GM19043 (cell line): ENCODE measurements around the gene TCF21.
"Not testable (repeated sequence)": the region's sequence is repeated elsewhere in the genome, so short reads cannot be mapped to it uniquely, and the experiment has no call there.

Experiments used
- ATAC-seq: cut with Tn5 transposase; IDR thresholded peaks from one replicate; pipeline ENCODE4 v1.9.1; 2021; ENCODE audit warnings: low read depth; ENCODE audit not compliant: unreplicated experiment

Gene TCF21

GRCh38 chr6:133888929-133889556 is at the start of gene TCF21:
Gene TCF21, plus strand, starts transcription at chr6:133889113. Its CDS starts 285 bp downstream, at chr6:133889398.
- no peak for ATAC-seq

- ATAC-seq = no peak
These were observed 47.7 kb upstream of the TCF21 start for GRCh38 chr6:133841176-133841575.

DNA sequence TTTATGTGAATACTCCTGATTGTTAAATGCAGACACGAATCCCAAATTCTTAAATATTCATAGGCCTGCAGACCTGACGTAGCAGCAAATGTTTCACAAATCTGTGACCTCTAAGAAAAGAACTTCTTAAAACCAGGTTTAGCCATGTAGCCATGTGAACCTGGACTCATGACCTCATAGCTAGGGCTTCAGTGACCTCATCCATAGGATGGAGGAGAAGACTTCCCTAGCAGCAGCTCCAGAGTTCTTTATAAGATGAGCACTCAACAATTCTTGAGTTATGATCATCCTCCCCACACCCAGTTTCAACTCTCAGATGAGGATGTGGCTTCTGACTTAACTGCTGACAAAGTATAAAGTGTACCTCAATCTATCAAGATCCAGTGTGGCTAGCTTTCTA is 45.8 kb upstream of the TCF21 start:
- ATAC-seq = no peak

DNA sequence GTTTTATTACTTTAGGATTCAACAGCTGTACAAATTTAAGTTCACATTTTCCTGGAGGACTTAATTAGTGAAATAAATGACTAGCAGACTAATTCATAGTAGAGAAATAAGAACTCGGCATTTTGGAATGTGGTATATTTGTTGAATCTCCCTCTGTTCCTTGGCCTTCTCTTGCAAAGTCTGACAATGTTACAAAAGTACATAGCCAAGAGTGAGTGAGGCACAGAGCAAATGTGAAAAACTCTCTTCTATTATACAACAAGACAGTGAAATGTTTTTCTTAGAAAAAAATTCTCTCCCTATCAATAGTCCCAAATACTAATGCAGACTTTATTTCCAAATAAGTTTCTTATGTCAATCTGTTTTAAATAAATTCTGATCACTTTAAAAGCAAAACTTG is 44.2 kb upstream of the TCF21 start:
- ATAC-seq = no peak

GRCh38 chr6:133854041-133854363 is 34.9 kb upstream of the TCF21 start:
- no peak for ATAC-seq

DNA sequence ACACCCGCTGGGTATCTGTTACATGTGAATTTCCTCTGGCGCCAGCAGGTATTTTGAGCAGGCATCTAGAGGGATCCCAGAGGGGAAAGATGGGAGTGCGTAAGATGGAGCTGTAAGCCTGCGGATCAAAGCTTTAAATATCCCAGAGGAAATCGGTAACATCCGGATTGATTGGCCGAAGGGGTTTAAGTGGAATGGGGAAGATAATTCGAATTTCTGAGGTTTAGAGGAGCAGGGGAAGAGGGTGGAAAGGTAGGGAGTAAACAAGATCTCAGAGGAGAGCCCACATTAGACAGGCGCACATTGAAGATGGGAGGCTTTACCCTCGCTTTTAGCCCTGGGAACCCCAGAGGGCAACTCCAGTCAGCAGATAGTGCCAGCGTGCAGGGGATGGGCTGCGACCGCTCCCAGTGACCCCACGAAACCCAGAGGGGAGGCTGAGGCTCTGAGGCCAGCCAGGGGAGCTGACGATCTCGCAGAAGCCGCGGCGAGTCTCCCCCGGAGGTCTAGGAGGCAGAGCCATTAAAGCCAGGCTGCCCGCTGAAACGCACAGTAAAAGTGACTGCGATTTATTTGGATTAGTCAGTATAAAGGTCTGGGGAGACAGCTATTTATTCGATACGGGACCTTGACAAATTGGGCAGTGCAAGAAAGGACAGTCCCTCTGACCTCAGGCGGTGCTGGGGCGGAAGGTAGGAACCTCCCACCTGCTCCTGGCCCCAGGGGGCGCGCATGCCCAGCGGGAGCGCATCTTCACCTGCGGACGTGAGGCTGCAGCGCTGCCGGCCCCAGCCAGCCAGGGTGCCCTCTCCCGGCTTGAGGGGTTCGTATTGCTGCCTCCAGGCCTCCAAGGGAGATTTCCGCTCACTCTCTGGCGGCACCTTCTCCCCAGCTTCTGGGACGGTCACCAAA is 34.3 kb upstream of the TCF21 start:
- no peak for ATAC-seq

DNA sequence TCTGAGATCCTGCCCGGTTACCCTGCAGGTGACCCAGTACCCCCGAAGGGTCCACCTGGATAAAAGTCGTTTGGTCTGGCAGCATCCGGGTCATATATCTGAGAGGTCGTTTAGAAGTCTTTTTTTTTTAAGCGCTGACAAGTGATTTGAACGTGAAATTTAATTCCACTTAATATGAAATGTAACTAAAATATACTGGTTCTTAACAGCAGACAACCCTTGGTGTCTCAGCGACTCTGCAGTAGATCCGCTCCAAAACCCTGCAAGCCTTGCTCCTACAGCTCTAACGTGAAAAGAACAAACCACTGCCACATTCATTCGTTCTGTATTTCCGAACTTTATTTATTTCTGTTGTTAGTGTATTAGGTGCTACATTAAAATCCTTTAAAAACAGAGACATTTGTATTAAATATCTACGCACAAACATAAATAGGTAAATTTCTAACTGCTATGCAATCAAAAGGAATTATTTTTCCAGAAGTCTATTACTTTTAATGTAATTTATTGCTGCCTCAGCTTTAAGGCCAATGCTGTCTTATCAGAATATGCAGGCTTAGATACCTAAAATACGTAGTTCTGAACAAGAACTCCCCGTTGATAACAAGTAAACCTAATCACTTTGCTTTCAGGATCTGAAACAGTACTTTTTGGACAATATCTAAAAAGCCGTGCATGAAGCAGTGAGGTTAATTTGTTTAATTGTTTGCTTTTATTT is 33.5 kb upstream of the TCF21 start:
- ATAC-seq = no peak

- no peak for ATAC-seq
These were observed 32.9 kb upstream of the TCF21 start for GRCh38 chr6:133855991-133856370.

DNA sequence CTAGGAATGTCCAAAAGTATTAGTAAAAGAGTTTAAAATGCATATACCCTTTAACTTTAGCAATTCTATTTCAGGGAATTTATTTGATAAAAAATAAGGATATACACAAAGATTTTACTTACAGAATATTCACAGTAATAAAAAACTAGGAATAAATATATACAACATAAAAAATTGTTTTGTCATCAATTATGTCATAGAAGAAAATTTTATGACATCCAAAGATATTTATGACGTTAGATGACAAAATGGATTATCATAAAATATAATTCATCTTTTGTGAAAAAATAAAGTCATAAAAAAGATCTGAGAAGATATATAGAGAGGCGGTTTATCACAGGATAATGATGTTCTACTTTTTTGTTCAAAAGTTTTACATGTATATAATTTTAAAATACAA is 32.0 kb upstream of the TCF21 start:
- ATAC-seq = no peak

GRCh38 chr6:133857696-133858095 is 31.2 kb upstream of the TCF21 start:
- no peak for ATAC-seq

DNA sequence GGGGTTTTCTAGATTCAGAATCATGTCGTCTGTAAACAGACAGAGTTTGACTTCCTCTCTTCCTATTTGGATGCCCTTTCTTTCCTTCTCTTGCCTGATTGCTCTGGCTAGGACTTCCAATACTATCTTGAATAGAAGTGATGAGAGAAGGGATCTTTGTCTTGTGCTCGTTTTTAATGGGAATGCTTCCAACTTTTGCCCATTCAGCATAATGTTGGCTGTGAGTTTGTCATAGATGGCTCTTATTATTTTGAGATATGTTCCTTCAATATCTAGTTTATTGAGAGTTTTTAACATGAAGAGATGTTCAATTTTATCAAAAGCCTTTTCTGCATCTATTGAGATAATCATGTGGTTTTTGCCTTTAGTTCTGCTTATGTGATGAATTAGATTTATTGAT is 27.6 kb upstream of the TCF21 start:
- not testable (repeated sequence) for ATAC-seq

DNA sequence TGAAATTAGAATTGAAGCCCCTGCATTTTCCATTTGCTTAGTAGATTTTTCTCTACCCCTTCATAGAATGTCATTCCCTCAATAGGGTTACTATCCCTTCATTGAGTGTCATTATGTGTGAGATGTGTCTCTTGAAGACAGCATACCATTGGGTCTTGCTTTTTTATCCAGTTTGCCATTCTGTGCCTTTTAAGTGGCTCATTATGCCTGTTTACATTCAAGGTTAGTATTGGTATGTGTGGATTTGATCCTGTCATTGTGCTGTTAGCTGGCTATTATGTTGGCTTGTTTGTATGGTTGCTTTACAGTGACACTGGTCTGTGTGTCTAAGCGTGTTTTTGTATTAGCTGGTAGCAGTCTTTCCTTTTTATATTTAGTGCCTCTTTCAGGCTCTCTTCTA is 25.7 kb upstream of the TCF21 start:
- ATAC-seq = no peak

- no peak for ATAC-seq
These were observed 23.2 kb upstream of the TCF21 start for GRCh38 chr6:133865680-133866079.

DNA sequence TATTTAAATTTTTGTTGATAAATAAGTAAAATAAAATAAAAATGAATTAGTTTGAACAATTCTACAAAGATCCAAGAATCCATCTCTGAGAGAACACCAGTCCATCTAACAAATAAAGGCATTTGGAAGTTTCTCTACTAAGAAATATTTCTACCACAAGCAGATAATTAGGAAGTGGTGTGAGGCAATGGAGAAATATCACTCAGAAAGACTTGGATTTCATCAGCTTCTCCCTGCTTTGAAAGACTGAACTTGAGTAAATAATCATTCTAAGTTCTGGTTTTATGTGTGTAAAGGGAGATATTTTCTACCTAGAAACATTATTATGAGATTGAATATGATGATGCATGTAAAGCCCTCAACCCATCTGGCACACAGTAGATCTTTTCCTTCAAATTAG is 17.8 kb upstream of the TCF21 start:
- ATAC-seq = no peak

GRCh38 chr6:133873538-133873937 is 15.4 kb upstream of the TCF21 start:
- no peak for ATAC-seq

DNA sequence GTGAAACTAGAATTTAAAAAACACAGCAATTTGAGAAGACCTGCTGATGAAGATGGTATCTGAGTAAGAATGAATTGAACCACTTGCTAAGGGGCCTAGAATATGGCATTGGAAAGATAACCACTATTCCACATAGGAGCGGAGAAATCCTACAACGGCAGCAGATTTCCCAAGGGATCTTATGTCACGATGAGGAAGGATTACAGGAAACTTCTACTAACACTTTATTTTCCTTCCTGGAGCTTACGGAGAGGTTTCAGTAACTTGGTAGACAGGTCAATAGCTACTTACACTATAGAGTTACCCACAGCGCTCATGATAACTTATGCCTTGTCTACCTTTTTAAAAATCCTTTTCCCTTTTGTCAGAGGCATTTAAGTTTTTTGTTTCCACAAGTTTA is 11.8 kb upstream of the TCF21 start:
- no peak for ATAC-seq

GRCh38 chr6:133880006-133880405 is 8.9 kb upstream of the TCF21 start:
- ATAC-seq = no peak

GRCh38 chr6:133880896-133881295 is 8.0 kb upstream of the TCF21 start:
- no peak for ATAC-seq

DNA sequence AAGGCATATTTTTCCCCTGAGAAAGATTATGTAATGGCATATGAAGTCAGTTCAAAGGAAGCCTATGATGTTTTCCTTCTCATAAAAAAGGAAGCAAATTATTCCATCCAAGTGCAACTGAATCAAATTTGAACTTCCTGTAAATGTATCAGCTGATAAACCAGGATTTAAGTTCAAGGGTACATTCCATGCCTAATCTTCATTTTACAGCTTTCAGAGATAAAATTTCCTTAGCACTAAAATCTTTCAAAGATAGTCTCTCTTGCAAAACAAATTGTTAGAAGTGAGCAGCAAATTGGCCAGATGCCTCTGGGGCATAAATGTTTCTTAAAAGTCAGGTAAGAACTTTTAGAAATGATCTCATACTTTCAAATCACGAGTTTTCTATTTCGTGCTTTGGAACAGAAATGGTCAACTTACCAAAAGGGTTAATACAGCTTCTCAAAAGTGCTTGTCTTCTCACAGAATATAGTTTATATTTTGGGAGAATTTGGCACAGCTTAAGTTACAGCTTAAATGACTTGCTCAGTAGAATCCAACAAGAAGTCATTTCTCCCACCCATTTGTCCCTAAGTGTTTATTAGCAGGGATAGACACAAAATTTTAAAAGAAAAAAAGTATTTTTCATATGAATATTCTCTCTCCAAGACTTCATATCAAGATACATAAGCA is 2.7 kb upstream of the TCF21 start:
- no peak for ATAC-seq

DNA sequence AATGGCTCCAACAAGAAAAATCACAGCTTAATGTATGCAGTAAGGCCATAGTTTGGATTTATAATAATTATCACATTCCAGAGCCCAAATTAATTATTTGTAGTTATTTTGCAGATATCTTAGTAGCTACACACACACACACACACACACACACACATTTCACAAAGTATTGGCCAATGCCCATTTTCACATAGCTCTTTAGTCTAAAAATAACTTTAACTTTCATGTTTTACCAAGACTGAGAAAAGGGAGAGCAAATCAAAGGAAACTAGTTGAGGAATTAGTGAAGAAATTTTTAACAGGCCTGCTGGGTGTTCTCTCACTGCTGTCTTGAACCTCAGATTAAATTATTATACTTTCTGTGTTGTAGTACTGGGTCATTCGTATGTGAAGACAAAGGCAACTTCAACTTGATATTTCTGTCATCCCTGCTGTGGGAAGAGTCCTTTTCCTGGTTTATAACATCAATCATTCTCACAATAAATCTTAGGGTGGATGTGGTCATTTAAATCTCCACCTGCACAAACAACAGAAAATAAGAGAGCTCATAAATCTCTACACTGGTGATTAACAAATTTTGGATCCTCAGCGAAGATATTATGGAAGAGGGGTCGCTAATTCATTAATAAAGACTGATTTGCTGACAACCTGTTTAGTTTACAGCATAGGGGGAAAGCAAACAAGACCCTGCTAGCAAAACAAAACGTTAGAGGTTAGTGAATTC is 1.6 kb upstream of the TCF21 start:
- no peak for ATAC-seq

DNA sequence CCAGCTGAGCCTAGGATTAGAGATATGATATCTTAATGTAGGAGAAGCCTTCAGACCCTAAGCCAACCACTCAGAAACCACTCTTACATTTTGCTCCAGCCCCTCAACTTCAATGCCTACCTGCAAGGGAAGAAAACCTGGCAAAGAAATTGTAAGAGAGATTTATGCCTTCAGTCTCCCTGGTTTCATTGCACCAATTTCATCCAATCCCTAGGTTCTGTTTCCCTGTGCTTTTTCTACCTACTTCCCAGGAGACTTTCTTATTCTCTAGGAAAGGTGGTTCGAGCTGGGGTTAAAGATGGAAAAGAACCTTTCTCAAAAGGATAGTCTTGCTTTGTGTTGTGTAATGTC is 1.1 kb upstream of the TCF21 start:
- ATAC-seq = no peak
